HG02678 (cell line): Measurements from ENCODE around the gene AGAP1.
"Not testable (repeated sequence)": the region's sequence is repeated elsewhere in the genome, so short reads cannot be mapped to it uniquely, and the experiment has no call there.

Experiments used
- ATAC-seq: cut with Tn5 transposase; IDR thresholded peaks from one replicate; pipeline ENCODE4 v1.9.1; 2021; ENCODE audit warnings: mild to moderate bottlenecking, moderate library complexity; ENCODE audit not compliant: unreplicated experiment

The AGAP1 gene

DNA sequence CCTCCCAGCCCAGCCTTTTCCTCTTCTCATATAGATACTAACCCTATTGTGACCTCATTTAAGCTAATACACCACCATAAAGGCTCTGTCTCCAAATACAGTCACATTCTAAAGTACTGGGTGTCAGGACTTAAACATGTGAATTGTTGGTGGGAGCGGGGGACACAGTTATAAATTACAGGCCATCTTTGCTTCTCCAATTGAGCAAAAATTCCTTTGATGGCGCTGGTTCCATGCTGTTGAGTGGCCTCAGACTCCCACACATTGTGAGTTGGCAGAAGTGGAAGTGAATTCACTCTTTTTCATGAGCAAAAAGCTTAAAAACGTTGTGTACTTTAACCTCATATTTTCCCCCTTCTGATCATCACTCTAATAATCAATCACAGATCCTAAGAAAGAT lies 628.4 kb downstream of the AGAP1 start:
- no peak for ATAC-seq

DNA sequence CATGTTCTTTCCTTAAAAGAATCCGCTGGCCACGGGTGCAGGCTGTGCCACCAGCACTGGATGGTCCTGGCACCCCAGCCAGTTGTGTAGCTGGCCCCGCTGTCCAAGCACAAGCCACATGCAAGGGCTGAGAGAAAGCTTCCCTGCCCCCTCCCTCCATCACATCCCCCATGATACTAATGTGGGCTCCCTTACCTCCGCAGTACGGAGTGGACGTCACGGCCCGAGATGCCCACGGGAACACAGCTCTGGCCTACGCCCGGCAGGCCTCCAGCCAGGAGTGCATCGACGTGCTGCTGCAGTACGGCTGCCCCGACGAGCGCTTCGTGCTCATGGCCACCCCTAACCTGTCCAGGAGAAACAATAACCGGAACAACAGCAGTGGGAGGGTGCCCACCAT lies 629.9 kb downstream of the AGAP1 start:
- no peak for ATAC-seq

DNA sequence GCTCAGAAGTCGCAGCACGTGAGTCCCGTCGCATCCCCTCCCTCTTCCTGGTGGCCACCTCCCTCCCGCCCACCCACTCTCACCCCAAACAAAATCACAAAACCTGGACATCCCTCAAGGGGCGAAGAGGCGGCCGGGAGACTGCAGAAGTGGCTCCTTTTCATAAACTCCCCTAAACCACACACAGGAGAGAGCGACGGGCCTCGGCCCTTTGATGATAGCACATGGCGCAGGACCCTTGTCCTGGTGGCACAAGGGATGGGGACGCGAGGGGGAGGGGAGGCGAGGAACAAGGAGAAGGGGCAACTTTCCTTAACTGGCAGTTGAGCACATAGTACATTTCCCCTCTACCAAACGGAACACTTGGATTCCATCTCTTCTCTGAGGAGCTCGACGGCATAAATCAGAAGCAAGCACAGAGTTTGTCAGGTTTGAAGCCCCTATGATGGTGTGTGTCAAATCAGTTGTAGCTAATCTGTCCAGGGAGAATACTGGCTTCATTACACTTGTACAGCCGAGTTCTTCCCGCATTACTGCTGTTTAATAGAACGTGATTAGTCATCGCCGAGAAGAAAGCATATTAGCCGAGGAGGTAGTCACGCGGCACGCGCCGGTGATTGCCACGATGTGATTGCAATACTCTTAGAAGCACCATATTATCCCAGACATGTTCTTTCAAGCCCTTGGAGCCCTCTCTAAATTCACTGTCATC lies 630.5 kb downstream of the AGAP1 start:
- ATAC-seq: no peak

DNA sequence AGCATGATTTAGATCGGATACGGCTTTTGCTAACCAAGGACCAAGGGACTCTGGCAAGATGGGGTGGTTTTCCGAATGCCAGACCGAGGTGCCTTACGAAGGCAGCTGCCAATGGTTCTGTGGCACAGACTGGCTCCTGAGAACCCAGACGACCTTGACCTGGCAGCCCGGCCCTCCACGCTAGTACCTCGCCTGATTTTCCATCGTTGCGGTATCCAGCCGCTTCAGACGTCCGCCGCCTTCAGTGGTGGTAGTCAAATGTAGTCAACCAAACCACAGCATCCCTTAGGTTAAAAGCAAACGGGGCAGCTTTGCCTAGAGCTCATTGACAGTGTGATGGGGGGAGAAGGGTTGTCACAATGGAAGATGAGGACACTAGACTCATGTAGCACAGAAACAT lies 631.7 kb downstream of the AGAP1 start:
- ATAC-seq: no peak

DNA sequence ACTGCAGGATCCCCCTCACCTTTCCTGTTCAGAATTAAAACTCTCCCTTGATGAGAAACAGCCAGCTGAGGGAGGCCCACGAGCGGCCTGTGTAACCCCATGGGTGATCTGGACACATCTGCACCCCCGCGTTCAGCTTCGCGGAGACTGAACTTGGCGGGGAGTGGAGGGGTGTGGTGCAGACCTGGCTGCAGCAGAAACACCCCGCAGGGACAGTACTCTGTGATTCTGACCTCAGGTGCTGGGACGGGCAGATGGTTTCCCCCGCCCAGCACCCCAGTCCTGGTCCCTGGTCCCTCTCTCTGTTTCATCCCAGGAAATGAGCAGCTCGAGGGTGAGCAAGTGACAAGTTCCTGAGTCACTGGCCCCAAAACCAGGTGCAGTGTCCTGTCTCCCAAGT lies 633.2 kb downstream of the AGAP1 start:
- ATAC-seq: no peak

DNA sequence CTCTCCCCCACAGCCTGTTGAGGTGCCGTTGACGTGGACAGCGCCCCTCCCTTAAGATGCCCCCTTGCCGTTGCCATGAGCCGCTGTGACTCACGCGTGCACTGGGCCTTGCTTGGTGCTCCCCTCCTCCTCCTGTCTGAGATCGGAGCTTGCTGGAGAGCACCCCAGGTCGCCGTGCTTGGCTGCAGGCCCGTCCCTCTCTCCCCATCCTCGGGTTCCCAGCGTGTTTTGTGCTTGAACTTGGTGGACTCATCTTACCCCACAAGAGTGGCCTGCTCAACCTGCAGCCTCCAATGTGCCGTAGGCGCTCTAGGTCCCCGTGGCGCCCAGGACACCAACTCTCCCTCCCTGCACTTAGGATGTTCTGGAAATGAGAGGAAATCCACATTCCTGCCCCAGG lies 634.5 kb downstream of the AGAP1 start:
- ATAC-seq: no peak

DNA sequence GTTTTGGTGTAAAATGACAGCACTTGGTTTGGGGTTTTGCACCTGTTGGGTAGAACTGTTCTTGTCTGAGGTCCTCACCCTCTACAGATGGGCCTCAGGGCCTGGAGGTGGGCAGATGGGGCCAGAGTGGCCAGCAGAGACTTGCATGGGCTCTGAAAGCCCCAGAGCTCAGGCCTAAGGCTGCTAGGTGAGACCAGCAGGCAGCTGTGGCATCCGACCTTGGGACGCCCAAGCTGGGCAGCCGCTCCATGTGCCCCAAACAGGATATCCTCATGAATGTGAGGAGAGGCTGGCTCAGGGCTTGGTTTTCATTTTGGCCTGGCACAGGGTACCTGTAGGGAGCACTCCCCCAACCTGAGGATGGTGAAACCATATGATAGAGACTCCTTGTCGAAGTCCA lies 636.1 kb downstream of the AGAP1 start:
- no peak for ATAC-seq

DNA sequence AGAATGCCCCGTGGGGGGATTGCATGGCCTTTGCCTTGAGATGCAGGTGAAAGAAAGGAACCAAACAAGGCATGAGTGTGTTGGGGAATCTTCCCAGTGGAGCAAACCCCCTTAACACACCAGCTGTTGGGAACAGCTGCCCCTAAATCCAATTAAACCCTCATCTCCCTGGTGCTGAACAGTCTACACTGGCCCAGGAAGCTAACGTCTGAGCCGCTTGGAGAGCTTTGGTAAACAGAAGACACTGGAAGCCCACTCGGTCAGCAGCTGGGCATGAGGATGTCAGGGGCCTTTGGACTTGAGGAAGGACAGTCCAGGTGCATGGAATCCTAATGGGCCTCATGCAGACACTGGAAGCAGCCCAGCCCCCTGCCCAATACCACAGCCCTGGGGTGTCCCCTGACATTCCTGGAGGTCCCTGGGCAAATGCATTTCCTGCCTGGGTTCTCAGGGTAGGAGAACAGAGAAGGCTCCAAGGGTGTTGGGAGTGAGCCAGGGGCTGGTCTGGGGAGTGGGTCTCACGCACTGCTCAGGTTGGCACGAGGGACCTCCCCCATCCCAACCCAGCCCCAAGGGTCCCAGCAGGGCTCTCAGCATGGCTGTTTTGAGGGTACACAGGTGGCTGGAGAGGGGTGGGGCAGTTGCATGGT lies 636.6 kb downstream of the AGAP1 start:
- no peak for ATAC-seq

DNA sequence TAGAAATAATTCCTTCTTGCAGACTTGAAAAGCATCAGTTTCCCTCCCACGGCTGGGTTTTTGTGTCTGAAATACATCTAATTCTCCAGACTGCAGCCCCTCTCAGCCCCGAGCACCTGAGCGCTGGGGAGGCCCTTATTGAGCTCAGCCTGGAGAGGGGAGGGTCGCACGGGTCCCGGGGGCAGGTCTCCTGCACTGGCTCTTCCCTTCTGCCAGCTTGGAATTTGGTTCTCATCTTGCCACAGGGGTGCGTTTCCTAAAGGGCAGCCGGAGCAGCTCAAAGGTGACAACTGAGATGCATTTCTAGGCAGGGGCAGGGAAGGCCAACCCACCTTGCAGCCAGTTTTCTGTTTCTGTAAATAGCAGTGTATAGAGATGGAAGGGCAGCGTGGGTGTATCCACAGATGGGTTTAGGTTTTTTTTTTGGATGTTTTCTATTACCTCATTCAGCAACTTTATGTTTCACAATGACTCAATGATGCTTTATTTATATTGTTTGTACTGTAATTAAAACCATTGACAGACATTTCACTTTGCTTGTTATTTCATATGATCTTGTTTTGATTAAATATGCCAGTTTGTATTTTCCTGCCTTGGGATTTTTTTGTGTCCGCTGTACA lies 637.3 kb downstream of the AGAP1 start:
- ATAC-seq: no peak

DNA sequence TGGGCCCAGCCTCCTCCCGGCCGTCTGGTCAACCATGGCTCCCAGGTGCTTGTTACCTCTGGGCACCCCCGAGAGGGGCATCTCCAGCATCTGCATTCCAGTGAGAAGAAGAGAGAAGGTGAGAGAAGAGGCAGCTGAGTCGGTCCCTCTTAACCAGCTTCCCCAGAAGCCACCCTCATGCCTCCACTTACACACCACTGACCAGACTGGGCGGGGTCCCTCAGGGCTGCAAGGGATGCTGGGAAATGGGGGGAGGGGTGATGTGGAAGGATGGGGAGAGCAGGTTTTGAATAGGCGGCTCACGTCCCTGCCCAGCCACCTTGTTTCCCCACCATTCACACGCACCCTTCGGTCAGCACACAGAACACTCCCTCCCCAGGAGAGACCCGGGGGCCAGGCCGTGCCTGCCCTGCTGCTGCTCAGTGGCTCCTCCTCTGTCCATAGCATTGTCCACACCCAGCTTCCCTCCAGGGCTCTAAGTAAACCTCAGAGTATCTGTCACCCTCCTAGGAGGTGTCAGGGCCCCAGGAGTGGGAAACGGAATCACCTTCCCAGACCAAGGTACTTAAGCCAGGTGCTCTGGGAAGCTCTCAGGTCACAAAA lies 639.7 kb downstream of the AGAP1 start:
- no peak for ATAC-seq

DNA sequence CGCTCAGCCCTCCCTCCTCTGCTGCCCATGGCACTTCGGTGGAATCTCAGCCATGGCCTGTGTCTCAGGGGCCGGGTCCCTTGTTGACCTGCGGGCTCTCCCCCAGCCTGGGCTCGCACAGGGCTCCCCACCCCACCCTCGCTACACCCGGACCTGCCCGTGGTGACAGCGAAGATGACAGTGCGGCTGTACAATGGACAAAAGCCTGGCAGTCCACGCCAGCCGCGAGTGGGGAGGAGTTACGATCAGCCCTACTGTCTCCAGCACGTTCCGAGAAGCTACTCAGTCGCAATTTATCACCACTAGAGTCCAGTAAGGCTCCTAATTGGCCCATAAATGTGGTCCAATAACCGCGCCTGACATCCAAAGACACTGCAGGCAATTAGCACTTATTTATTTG lies 642.7 kb downstream of the AGAP1 start:
- no peak for ATAC-seq

DNA sequence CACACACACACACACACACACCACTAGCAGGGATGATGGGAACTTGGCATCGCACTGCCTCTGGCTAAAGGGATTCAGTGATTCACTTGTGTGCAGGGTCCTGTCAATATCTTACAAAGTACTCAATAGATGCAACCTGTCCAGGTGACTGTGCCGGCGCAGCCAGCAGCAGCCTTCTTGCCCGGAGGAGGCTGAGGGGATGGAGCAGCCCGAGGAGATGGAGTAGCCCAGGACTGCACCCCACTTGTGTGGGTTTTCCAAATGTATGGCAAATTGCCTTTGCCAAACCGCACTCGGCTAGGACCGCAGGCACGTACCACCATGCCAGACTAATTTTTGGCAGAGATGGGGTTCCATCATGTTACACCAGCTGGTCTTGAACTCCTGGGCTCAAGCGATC lies 643.2 kb downstream of the AGAP1 start:
- no peak for ATAC-seq

DNA sequence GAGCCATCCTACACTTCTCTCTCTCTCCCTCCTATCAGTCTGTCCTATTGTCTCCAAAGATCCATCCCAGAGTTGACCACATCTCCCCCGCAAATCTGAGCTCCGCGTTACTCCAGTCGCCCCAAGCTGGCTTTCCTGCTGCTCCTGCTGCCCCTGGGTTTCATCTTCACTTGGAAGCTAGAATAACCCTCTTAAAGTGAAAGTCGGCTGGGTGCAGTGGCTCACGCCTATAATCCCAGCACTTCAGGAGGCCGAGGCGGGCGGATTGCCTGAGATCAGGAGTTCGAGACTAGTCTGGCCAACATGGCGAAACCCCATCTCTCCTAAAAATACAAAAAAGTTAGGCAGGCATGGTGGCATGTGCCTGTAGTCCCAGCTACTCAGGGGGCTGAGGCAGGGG lies 647.8 kb downstream of the AGAP1 start:
- not testable (repeated sequence) for ATAC-seq

DNA sequence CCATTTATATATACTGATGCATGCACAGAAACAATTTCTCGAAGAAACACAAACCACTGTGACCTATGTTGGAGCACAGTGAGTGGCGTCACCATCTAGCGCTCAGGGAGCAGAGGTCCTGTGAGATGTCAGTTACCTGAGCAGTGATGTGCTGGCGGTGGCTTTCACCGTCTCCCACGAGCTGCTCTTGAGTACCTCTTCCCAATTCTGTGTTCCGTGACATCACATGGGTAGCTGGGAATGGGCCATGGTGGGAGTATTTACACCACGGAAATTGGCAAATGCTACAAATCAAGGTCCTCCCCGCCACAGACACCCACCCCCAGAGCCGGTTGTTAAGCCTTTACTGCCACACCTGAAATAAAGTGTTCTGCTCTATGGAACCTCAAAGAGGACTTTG lies 650.0 kb downstream of the AGAP1 start:
- ATAC-seq: no peak

DNA sequence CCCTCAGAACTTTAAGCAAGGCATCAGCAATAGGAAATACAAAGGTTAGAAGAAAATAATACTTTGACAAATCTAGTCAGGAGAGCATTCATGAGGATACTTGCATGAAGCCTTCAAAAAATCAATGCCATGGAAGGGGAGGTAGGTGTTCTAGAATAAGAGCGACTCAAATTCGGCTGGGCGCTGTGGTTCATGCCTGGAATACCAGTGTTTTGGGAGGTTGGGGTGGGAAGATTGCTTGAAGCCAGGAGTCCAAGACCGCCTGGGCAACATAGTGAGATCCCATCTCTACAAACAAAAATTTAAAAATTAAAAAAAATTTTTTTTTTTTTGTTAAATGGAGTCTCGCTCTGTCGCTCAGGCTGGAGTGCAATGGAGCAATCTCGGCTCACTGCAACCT lies 652.6 kb downstream of the AGAP1 start:
- no peak for ATAC-seq

DNA sequence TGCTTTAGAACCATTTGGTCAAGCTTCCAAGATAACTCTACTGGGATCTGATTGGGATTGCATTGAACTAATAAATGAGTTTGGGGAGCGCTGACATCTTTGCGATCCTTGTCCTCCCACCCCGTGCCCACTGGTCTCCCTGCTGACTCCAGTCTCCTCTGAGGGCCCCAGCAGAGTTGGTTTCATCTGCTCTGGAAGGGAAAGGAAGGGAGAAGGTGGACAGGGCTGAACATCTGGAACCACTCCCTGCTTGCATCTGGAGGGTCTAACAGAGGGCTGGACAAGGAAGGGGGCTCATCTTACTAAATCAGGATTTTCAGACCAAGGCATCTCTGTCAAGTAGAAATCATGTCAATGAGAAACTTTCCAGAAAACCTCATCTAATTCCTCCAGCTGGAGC lies 661.6 kb downstream of the AGAP1 start:
- no peak for ATAC-seq

DNA sequence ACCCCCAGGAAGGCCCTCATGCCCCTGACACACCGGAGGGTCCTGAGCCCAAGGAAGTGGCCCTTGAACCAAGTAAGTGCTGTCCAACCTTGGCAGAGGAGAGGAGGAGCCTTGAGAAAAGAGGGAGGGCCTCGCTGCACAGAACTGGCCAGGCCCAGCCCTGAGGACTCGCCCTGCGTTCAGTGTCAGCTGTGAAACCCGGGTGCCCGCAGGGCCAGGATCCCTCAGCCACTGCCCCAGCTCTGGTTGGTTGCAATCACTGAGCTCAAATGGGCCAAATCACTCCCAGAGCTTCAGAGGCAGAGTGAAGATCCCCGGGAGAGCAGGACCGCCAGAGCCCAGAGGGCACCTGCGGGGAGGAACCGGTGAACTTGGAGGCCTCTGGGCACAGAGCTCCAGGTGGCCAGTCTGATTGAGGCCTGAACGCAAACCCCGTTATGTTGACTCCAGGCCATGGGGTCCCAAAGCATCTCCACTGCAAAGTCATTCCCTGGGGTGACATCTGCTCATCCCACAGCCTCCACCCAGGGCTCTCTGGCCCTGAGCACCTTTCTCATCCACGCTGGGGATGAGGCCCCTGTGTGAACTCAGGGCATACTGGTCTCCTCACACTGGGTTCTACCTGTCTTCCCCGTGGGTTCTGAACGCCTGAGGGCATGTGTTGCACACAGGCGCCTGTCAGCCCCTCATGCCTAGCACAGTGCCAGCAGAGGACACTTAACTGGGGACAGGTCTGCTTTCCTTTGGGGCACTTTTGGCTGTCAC lies 662.4 kb downstream of the AGAP1 start:
- no peak for ATAC-seq

DNA sequence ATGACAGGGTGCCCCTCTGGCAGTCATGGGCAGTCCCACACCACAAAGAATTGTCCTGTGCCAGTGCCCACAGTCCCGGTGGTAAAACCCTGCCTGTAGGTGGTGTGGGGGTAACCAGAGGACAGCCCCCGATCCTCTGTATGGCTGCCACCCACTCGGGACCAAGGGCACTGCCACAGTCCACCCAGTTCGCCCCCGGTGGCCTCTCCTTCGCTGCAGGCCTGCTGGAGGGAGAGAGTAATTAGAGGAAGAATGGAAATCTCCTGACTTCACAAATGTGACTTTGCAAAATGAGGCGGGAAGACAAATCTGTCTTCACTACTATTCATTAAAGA lies 663.0 kb downstream of the AGAP1 start:
- no peak for ATAC-seq

DNA sequence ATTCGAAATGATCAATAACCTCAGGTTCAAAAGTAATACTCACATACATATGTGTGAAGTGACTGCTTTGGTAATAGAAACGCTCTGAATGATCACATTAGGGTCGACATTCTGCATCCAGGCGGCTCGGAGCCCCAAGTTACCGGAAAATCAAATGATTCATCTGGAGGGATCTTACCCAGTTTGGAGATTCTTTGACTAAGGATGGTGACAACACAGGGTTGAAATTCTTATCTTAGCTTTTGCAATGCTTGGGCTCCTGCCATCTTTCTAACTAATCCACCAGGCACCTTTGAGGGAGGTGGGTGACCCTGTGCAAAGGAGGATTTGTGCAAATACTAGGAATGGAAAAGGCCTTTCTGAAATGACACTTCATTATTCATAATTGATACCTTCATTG lies 663.5 kb downstream of the AGAP1 start:
- no peak for ATAC-seq

DNA sequence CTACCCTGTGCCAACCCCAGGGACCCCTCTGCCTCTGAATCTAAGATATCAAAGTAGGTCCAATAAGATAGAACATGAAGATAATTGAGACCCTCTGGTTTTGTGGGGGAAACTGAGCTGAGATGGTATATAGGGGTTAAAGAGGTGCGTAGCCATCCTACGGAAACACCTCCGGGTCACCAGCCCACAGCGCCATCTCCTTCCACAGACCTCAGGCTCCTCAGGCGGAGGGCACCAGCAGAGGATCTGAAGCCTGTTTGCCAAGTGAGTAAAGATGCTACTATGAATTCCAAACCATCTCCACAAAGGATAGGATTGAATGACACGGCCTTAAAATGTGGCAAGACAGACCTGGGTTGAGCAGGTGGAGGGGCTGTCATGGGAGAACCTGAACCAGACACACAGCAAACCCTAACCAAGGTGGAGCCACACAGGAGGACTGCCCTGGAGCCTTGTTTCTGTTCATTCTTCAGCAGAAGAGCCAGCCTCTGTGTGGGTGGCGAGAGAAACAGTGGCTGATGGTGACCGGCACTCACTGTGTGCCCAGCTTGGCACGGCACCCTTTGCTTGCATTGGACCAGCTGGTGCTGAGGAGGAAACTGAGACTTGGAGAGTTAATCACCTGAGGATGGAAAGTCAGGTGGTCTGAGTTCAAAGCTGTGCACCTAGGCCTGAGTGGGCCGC lies 664.1 kb downstream of the AGAP1 start:
- ATAC-seq: no peak
